HG03097 (cell line): ENCODE measurements around the gene PRKCA.
"Not testable (repeated sequence)": the region's sequence is repeated elsewhere in the genome, so short reads cannot be mapped to it uniquely, and the experiment has no call there.

Source experiments
- ATAC-seq: cut with Tn5 transposase; IDR thresholded peaks from one replicate; pipeline ENCODE4 v1.9.1; 2021; ENCODE audit not compliant: unreplicated experiment, low FRiP score

PRKCA gene

GRCh38 chr17:66451188-66452149 lies 149.1 kb downstream of the PRKCA start:
- ATAC-seq = no peak

- no peak for ATAC-seq
These were observed 152.6 kb downstream of the PRKCA start for GRCh38 chr17:66455060-66455459.

GRCh38 chr17:66457499-66457898 lies 155.1 kb downstream of the PRKCA start:
- ATAC-seq = not testable (repeated sequence)

GRCh38 chr17:66458782-66459181 lies 156.4 kb downstream of the PRKCA start:
- ATAC-seq = no peak

- ATAC-seq = no peak
These were observed 157.4 kb downstream of the PRKCA start for GRCh38 chr17:66459811-66460270.

GRCh38 chr17:66460558-66460957 lies 158.1 kb downstream of the PRKCA start:
- no peak for ATAC-seq

- ATAC-seq = no peak
These were observed 159.1 kb downstream of the PRKCA start for GRCh38 chr17:66461343-66461995.

GRCh38 chr17:66462010-66462409 lies 159.6 kb downstream of the PRKCA start:
- ATAC-seq = no peak

GRCh38 chr17:66464921-66465320 lies 162.5 kb downstream of the PRKCA start:
- ATAC-seq = no peak

GRCh38 chr17:66465701-66466100 lies 163.3 kb downstream of the PRKCA start:
- ATAC-seq = no peak

GRCh38 chr17:66466106-66466820 lies 163.8 kb downstream of the PRKCA start:
- ATAC-seq = no peak

GRCh38 chr17:66466840-66467367 lies 164.5 kb downstream of the PRKCA start:
- no peak for ATAC-seq

GRCh38 chr17:66467766-66468165 lies 165.4 kb downstream of the PRKCA start:
- ATAC-seq = no peak

GRCh38 chr17:66468241-66469087 lies 166.1 kb downstream of the PRKCA start:
- no peak for ATAC-seq

GRCh38 chr17:66469088-66469442 lies 166.7 kb downstream of the PRKCA start:
- no peak for ATAC-seq

GRCh38 chr17:66469461-66469860 lies 167.0 kb downstream of the PRKCA start:
- no peak for ATAC-seq

- no peak for ATAC-seq
These were observed 167.5 kb downstream of the PRKCA start for GRCh38 chr17:66469890-66470289.

GRCh38 chr17:66472123-66472522 lies 169.7 kb downstream of the PRKCA start:
- no peak for ATAC-seq

GRCh38 chr17:66474258-66474657 lies 171.8 kb downstream of the PRKCA start:
- ATAC-seq = no peak
